ENCODE results near the gene IL13. TPM values are rescaled to one million over a fixed set of nuclear protein-coding genes. Genes with fewer than 3 reads are reported as not detected.

Gene IL13
- total RNA-seq, 1 donor from 2014 or later: 0.75 TPM

GRCh38 chr5:132673939-132674630 is 16.1 kb downstream of the IL13 start, which contains the start of gene IL4:
Gene IL4, plus strand, starts transcription at chr5:132673989. Its CDS starts 62 bp downstream, at chr5:132674051.
- DNase-seq (no peak), ATAC-seq (ENCODE audit: low read depth) (no peak)
- TF ChIP-seq CTCF (IDR thresholded peaks at IDR 0.05): no peak
- Mint-ChIP-seq H3K36me3 (ENCODE audit: low read depth) (no peaks in the 10 kb centered on the region), H3K9me3 (no peaks in the 10 kb centered on the region), H3K4me1 (peaks cover 5% of the 10 kb centered on the region), H3K4me3 (no peak within 1 kb of the TSS), H3K27ac (no peak within 1 kb of the TSS), H3K27me3 (no peaks in the 10 kb centered on the region)
- POLR2A ChIA-PET: no interaction called here
- intact Hi-C loops (cut with micrococcal nuclease): no loop called here
- CTCF ChIA-PET: no interaction called here

GRCh38 chr5:132674671-132675506 is 16.9 kb downstream of the IL13 start:
- H3K27me3 Mint-ChIP-seq: no peaks in the 10 kb centered on the region
- intact Hi-C loops (cut with micrococcal nuclease): no loop called here
- no peaks in the 10 kb centered on the region for H3K36me3 Mint-ChIP-seq (ENCODE audit: low read depth)
- ATAC-seq (ENCODE audit: low read depth) (peak; percentile 14), DNase-seq (no peak)
- no peak overlapping the region for H3K4me3 Mint-ChIP-seq
- no peak for TF ChIP-seq CTCF (IDR thresholded peaks at IDR 0.05)
- POLR2A ChIA-PET: no interaction called here
- CTCF ChIA-PET: no interaction called here
- H3K9me3 Mint-ChIP-seq: no peaks in the 10 kb centered on the region
- H3K4me1 Mint-ChIP-seq: peaks cover 5% of the 10 kb centered on the region
- no peak overlapping the region for H3K27ac Mint-ChIP-seq

- no peak overlapping the region for H3K27ac Mint-ChIP-seq
- H3K9me3 Mint-ChIP-seq: no peaks in the 10 kb centered on the region
- no peak for TF ChIP-seq CTCF (IDR thresholded peaks at IDR 0.05)
- no peak for ATAC-seq (ENCODE audit: low read depth)
- ChIA-PET CTCF (no interaction called here), POLR2A (no interaction called here)
- H3K4me1 Mint-ChIP-seq: peaks cover 12% of the 10 kb centered on the region
- no peak for DNase-seq
- H3K36me3 Mint-ChIP-seq (ENCODE audit: low read depth): no peaks in the 10 kb centered on the region
- no peaks in the 10 kb centered on the region for H3K27me3 Mint-ChIP-seq
- intact Hi-C loops (cut with micrococcal nuclease): no loop called here
- no peak overlapping the region for H3K4me3 Mint-ChIP-seq
These were observed 18.1 kb downstream of the IL13 start for GRCh38 chr5:132675936-132676689.

- TF ChIP-seq CTCF (IDR thresholded peaks at IDR 0.05): no peak
- DNase-seq (no peak), ATAC-seq (ENCODE audit: low read depth) (no peak)
- ChIA-PET POLR2A (no interaction called here), CTCF (no interaction called here)
- no peaks in the 10 kb centered on the region for H3K36me3 Mint-ChIP-seq (ENCODE audit: low read depth)
- H3K9me3 Mint-ChIP-seq: no peaks in the 10 kb centered on the region
- intact Hi-C loops (cut with micrococcal nuclease): no loop called here
- H3K27me3 Mint-ChIP-seq: no peaks in the 10 kb centered on the region
- H3K4me3 Mint-ChIP-seq: no peak overlapping the region
- H3K27ac Mint-ChIP-seq: no peak overlapping the region
- H3K4me1 Mint-ChIP-seq: peaks cover 23% of the 10 kb centered on the region
These were observed 19.2 kb downstream of the IL13 start for GRCh38 chr5:132677191-132677590.

Measured in activated B cell treated with CpG ODN at 0.5 μM for 24 hours (primary cell).